K562 (cell line): ENCODE results near the gene NACC1. TPM values are rescaled to one million over a fixed set of nuclear protein-coding genes. Genes with fewer than 3 reads are reported as not detected.
A peak's percentile ranks its signal among the peaks of the same experiment; 100 is the strongest.

ENCODE experiments used
- ATF7 ChIP-seq: fragments of 450-650 bp; IDR thresholded peaks from 2 replicates; pipeline ENCODE4 v1.7.1; 2014; ENCODE audit warnings: mild to moderate bottlenecking, moderate library complexity
- CTCFL ChIP-seq: IDR thresholded peaks from 2 replicates; pipeline ENCODE4 v1.6.1; 2011; ENCODE audit warnings: borderline replicate concordance, low read depth, mild to moderate bottlenecking, moderate library complexity, low read length; ENCODE audit not compliant: insufficient read depth, poor library complexity, severe bottlenecking
- ETV1 ChIP-seq: fragments of 450-650 bp; conservative IDR thresholded peaks from 2 replicates; pipeline ENCODE4 v1.6.1; 2016; ENCODE audit warnings: missing genetic modification characterization, control low read depth, low read depth, missing compliant biosample characterization
- GMEB1 ChIP-seq: fragments of 250-450 bp; sonication (Bioruptor Pico); IDR thresholded peaks from 2 replicates; pipeline ENCODE4 v1.4.0; 2020; ENCODE audit warnings: mild to moderate bottlenecking
- HIVEP1 ChIP-seq: fragments of 250-450 bp; sonication (Bioruptor Pico); IDR thresholded peaks from 2 replicates; pipeline ENCODE4 v1.4.0; 2020; ENCODE audit warnings: mild to moderate bottlenecking
- RBBP5 ChIP-seq: fragments of 200-600 bp; sonication (generic); IDR thresholded peaks from 2 replicates; pipeline ENCODE4 v1.6.1; 2012; ENCODE audit warnings: borderline replicate concordance, mild to moderate bottlenecking, low read length, control low read depth, inconsistent platforms; ENCODE audit not compliant: insufficient read depth, poor library complexity, severe bottlenecking
- RBM15 ChIP-seq: fragments of 200-400 bp; formaldehyde crosslinking; IDR thresholded peaks from 2 replicates; pipeline ENCODE4 v1.6.1; 2018; ENCODE audit warnings: mild to moderate bottlenecking, low read length, moderate library complexity; ENCODE audit not compliant: insufficient read depth
- SREBF1 ChIP-seq: fragments of 150-350 bp; IDR thresholded peaks from 2 replicates; pipeline ENCODE4 v1.6.1; 2014; ENCODE audit warnings: antibody characterized with exemption, low read depth, low read length, borderline replicate concordance
- SRSF7 ChIP-seq: fragments of 200-400 bp; formaldehyde crosslinking; optimal IDR thresholded peaks from 2 replicates; pipeline ENCODE3; 2017; ENCODE audit warnings: mild to moderate bottlenecking, low read depth, low read length
- STAG1 ChIP-seq: sonication (generic); formaldehyde crosslinking; IDR thresholded peaks from 2 replicates; pipeline ENCODE4 v1.5.0; 2020; ENCODE audit warnings: missing genetic modification reagents, borderline replicate concordance
- TGIF2 ChIP-seq: sonication (generic); formaldehyde crosslinking; IDR thresholded peaks from 2 replicates; pipeline ENCODE4 v1.8.1; 2022; ENCODE audit warnings: mild to moderate bottlenecking, missing genetic modification reagents, moderate library complexity
- THAP7 ChIP-seq: fragments of 250-450 bp; sonication (Bioruptor Pico); IDR thresholded peaks from 2 replicates; pipeline ENCODE4 v1.5.0; 2021
- TSC22D4 ChIP-seq: fragments of 450-650 bp; IDR thresholded peaks from 2 replicates; pipeline ENCODE4 v1.6.1; 2016; ENCODE audit warnings: missing genetic modification characterization, missing biosample characterization, control low read depth
- ZKSCAN1 ChIP-seq: fragments of 150-350 bp; IDR thresholded peaks from 2 replicates; pipeline ENCODE4 v1.6.1; 2016; ENCODE audit warnings: low read depth, low read length
- polyA plus RNA-seq, 8 experiments: library from polyadenylated mRNA; depleted of rRNA in 4 of 8; stranded (reverse) in 5 of 8; unstranded in 3 of 8; fragments of >200 nt; fragmentation: Nextera tagmentation in 2 of 8; fragmentation: Illumina TruSeq in 1 of 8; extraction: Ambion mirVana in 2 of 8; extraction: Trizol in 1 of 8; gene quantifications; 2 replicates each; pipeline versions ENCODE4 v1.2.1 to v1.2.3, GENCODE V29; 2011 to 2014; ENCODE audit warnings: inconsistent platforms in 1 of 8, missing spikeins in 1 of 8
- total RNA-seq, 7 experiments: library from RNA; depleted of rRNA in 6 of 7; stranded (reverse); fragments of >200 nt in 6 of 7; fragmentation: Illumina TruSeq in 2 of 7; extraction: Trizol in 2 of 7; gene quantifications; 2 replicates each; pipeline versions ENCODE4 v1.2.1 to v1.2.3, GENCODE V29; 2011 to 2021; ENCODE audit warnings: low replicate concordance in 1 of 7

NACC1 gene
- total and polyA plus RNA-seq, 9 of the 15 experiments (the other 6 are each of a cell fraction or from before 2014, with no cell fraction given) = 0.04 to 96.6 (median 25.8) TPM

GRCh38 chr19:13155472-13156359 is 37.7 kb downstream of the NACC1 start (continued):
- TF ChIP-seq THAP7 (CRISPR knock-in tag) = no peak
- TF ChIP-seq ETV1 (tag) = peak; percentile 84
- no peak for TF ChIP-seq GMEB1 (CRISPR knock-in tag)
- no peak for TF ChIP-seq CTCFL
- no peak for TF ChIP-seq ZKSCAN1
- TF ChIP-seq SRSF7 = no peak
- TF ChIP-seq ATF7 = no peak; the same call in 1 of the 2 replicates
- TF ChIP-seq STAG1 = no peak
- TF ChIP-seq TSC22D4 (tag) = no peak
- no peak; the same call in 1 of the 2 replicates for TF ChIP-seq TGIF2 (CRISPR knock-in tag)
- peak; percentile 34 for TF ChIP-seq RBBP5
- no peak for TF ChIP-seq RBM15
- no peak for TF ChIP-seq SREBF1
- TF ChIP-seq HIVEP1 (CRISPR knock-in tag) = no peak
